Uterus (tissue), 2 donors: Measurements from ENCODE around the gene TBC1D5.

Source experiments
- CTCF ChIP-seq, 4 experiments: fragments of 200-600 bp in 2 of 4; fragments of 450-650 bp in 2 of 4; sonication (generic) in 2 of 4; IDR thresholded peaks; one replicate each; pipeline ENCODE4 v1.5.1; 2016 to 2019; ENCODE audit warnings: antibody characterized with exemption in 4 of 4, mild to moderate bottlenecking in 2 of 4, moderate library complexity in 1 of 4
- POLR2A ChIP-seq, 2 donors: fragments of 450-650 bp; IDR thresholded peaks; one replicate each; pipeline ENCODE4 v1.6.1; 2016; ENCODE audit warnings: antibody characterized with exemption in 2 of 2, mild to moderate bottlenecking in 1 of 2, moderate library complexity in 1 of 2

GRCh38 chr3:17340261-17340660 is 402.2 kb downstream of the TBC1D5 start:
- no peak for TF ChIP-seq CTCF (IDR thresholded peaks at IDR 0.05)
- TF ChIP-seq POLR2A (IDR thresholded peaks at IDR 0.05) = no peak
